Measurements from ENCODE around the gene FRYL.
"Not testable (repeated sequence)": the region's sequence is repeated elsewhere in the genome, so short reads cannot be mapped to it uniquely, and the experiment has no call there.

FRYL gene

GRCh38 chr4:48653217-48654014 lies 126.7 kb downstream of the FRYL start:
- DNase-seq, result no peak

DNA sequence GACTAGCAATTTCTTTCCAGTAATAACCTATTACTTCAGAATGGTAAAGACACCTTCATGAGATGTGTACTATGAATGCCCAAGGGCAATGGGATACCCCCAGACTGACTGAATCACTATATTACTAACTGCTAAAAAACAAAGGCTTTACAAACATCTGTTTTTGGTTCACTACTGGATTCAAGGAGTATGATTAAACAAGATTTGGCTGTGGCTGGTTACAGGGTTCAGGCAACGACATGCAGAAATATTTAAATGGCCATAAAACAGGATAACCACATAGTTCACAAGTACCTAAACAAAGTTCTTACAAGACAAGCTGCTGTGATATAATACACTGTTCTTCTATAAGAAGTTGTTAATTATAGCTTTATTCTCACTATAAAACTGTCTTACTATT lies 128.2 kb downstream of the FRYL start:
- DNase-seq, result no peak

- DNase-seq, result no peak
Observed at GRCh38 chr4:48649505-48649904, 130.6 kb downstream of the FRYL start.

DNA sequence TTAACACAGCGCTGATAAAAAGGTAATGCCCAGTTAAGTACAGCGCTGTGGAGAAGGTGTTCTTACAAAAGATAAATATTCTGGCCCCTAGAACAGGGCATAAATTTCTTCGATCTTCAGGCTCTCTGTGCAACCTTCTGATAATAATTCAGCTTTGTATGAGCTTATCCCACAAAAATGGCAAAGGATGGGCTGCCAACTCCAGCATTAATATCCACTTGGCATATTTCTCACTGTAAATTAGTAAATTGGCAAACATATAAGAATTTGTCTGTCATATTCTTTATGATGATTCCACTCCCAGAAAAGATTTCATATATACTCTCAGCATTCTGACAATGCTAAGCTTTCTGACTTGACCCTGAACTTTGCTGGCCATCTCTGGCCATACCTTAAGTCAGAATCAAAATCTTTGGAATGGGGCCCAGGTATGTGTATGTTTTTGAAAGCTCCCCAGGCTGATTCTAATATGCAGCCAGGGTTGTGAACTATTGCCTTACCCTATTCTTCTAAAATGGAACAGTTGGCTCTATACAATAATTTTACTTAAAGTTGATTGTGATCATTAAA lies 134.8 kb downstream of the FRYL start:
- DNase-seq, result no peak

GRCh38 chr4:48642421-48643374 lies 137.4 kb downstream of the FRYL start:
- no peak for DNase-seq

DNA sequence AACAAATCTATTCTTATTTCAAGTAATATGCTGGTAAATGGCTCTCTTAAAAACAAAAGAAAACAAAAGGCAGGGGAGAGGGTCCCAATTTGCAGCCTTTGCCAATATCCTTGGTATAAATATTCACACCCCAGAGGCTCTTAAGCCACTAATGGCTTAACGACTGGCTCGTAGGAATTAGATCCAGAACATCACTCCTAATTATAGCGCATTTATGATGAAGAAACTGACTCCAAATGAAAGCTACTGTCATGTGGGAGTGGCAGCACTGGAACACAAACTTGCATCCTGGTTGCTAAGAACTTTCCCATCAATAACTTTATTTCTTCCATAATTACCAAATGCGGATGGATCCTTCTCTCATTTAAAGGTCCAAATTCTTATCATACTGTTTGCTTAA lies 138.7 kb downstream of the FRYL start:
- no peak for DNase-seq

DNA sequence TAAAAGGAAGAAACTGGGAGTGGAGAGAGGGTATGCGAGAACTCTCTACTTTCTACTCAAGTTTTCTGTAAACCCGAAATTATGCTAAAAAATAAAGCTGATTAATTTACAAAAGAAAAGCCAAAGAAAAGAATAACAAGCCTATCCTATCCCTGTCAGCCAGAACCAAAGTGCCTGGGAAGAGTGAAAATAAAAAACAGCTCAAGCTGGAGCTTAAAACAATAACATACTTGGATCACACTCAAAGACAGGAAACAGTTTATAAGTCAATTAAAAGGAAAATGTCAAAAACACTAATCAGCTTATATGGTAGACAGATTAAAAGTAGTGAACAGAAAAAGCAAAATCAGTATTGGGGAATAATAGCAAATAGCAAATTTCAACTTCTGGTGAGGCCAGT lies 139.4 kb downstream of the FRYL start:
- no peak for DNase-seq

DNA sequence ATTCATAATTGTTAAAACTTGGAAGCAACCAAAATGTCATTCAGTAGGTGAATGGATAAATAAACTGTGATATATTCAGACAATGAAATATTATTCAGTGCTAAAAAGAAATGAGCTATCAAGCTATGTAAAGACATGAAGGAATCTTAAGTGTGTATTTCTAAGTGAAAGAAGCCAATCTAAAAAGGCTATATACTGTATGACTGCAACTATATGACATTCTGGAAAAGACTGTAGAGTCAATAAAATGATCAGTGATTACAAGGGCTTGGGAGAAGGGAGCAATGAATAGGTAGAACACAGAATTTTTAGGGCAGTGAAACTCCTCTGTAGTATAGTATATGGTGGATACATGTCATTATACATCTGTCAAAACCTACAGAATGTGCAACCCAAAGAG lies 139.9 kb downstream of the FRYL start:
- no peak for DNase-seq

DNA sequence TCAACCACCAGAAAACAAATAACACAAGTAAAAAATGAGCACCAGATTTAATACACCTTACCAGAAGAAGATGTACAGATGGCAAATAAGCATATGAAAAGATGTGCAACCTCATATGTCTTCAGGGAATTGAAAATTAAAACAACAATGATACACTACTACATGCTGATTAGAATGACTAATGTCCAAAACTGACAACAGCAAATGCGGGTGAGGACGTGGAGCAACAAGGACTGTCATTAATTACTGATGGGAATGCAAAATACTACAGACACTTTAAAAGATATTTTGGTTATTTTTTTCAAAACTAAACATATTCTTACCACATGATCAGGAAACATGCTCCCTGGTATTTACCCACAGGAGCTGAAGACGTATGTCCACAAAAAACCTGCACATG lies 140.3 kb downstream of the FRYL start:
- DNase-seq, result no peak

DNA sequence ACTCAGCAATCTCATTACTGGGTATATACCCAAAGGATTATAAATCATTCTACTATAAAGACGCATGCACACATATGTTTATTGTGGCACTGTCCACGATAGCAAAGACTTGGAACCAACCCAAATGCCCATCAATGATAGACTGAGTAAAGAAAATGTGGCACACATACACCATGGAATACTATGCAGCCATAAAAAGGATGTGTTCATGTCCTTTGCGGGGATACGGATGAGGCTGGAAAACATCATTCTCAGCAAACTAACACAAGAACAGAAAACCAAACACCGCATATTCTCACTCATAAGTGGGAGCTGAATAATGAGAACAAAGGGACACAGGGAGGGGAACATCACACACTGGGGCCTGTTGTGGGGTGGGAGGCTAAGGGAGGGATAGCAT lies 141.5 kb downstream of the FRYL start:
- DNase-seq, result not testable (repeated sequence)

DNA sequence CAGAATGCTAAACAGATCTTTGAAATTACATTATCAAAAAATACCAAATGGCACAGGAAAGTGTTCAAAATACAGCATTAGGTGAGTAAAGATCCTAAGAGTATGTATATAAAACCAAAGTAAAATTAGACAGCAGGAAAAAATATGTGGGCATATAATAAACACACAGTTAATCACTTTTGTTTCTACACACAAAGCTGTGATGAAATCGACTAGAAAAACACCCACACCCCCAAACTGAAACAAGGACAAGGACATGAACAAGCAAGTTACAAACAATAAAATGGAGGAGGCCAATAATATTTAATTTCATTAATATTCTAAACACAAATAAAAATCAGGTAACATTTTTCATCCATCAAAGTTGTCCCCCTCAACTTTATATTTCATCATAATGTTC lies 143.2 kb downstream of the FRYL start:
- no peak for DNase-seq

DNA sequence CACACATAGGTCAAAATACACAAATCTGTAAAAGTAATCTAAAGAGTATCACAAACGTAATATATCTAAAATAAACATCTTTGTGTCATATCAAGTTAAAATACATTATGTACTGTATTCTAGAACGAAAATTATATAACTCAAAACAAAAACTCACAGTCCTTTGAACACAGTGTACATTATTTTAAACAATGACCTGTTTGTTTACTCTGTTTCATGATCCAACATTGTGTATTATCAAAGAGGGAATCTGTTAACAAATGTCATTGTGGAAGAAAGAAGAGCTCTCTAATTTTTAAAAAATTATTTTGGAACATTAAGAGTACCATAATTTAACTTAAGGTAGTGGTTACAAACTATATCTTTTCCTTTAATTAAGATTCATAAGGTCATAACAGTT lies 144.1 kb downstream of the FRYL start:
- no peak for DNase-seq

GRCh38 chr4:48635310-48635709 lies 144.8 kb downstream of the FRYL start:
- DNase-seq, result no peak

DNA sequence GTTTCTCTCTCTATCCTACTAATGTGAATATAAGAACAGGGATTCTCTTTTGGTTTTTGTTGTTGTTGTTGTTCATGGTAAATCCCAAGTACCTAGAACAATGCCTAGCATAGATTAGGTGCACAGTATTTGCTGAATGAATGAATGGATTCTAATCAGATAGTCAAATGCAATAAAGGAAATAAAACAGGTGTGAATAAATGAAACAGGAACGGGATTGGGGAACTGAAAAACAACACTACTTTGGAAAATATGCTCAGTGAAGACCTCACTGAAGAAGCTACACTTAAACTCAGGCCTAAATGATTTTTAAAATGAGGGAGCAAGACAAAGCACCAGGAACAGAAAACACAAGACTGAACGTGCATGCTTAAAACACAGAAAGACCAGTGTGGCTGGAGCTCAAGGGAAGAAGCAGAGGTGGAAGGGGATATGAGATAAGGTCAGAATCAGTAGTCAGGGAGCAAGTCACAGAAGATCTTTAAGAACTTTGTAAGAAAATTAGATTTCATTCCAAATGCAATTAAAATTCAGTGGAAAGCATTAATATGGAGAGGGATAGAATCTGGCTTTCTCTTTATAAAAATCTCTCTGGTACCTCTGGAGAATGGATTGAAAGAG lies 145.3 kb downstream of the FRYL start:
- DNase-seq, result no peak

GRCh38 chr4:48633657-48634056 lies 146.4 kb downstream of the FRYL start:
- no peak for DNase-seq

DNA sequence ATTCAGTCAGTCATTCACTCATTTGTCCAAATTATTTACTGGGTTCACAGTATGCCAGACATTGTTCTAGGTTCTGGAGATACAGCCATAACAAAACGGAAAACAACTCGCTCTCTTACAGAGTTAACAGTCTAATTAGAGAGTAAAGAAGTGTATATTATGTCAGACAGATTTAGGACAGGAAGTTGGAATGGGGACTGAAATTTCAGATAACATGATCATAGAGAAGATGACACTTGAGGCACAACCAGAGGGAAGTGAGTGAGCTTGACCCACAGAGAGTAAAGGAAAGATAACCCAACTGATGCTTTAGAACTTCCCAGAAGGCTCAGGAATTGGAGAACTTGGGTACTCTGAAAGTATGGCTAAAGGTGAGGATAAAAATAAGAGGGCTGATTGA lies 150.6 kb downstream of the FRYL start:
- DNase-seq, result no peak

DNA sequence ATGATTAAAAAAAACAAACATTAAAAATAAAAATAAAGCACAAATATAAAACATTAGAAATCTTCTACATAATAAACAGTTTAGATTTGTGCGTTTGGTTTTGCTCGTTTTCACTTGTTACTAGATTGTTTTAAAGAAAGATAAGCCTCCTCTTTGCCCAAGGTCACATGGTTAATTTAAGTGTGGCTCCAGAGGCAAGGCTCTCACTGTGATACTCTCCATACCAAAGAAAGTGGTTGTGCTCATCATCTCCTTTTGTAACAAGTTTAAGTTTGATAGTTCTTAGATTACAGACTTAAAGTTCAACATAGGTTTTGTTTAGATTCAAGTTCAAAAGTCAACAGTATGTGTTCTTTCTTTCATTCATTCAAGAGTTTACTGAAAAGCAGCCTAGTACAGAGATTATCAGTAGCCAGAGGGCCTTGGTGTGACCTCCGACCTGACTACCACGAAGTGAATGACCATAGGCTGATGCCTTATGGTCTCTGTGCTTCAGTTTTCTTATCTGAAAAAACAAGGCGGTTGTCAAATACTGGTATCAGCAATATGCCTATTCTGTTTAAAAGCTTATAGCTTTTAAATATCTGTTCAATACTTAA lies 156.8 kb downstream of the FRYL start:
- DNase-seq, result no peak

- DNase-seq, result no peak
Observed at GRCh38 chr4:48620831-48621230, 159.2 kb downstream of the FRYL start.

DNA sequence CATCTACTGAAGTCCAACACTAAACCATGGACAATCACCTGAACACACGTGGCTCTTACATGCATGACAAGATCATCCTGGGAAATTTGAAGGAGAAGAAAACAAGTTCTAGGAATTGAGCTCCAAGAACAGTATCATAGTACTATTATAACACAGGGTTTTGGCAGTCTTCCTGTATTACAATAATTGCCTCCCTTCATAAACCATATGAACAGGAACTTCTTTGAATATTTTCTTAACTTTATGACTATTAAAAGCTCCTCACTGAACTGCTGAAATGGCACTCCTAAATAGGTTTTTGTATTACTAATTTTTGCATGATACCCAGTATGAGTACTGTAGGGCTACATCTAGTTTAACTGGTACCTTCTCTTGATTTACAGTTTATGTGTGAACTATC lies 160.0 kb downstream of the FRYL start:
- no peak for DNase-seq

- DNase-seq, result peak; percentile 10
Observed at GRCh38 chr4:48604527-48604926, 175.6 kb downstream of the FRYL start.

DNA sequence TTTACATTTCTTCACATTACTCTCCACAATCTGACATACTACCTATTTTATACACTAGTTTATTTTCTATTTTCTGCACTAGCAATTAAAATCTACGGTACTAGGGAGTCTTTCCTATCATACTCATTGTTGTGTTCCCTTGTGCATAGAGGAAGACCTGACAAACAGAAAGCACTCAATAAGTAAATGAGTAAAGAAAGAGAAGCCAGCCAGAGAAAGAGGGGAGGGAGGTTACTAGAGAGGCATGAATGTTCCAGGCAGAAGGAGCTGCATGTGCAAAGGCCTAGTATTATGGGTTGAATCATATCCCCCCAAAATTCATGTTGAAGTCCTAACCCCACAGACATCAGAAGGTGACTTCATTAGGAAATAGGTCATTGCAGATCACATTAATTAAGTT lies 176.0 kb downstream of the FRYL start:
- no peak for DNase-seq

- no peak for DNase-seq
Observed at GRCh38 chr4:48603366-48604003, 176.6 kb downstream of the FRYL start.

Data from DMS153 (cell line).